ENCODE data around the gene TRIM3. TPM values are rescaled to one million over a fixed set of nuclear protein-coding genes. Genes with fewer than 3 reads are reported as not detected.

TRIM3 gene
- total RNA-seq, 2 experiments from 2014 or later, result 6.4 to 8.0 TPM

- intact Hi-C loops (cut with micrococcal nuclease), result no loop called here
- no peak overlapping the region for H3K4me3 Mint-ChIP-seq
- CTCF ChIA-PET, result interaction anchor here (1.5 to 2.4 kb wide), 3 partner anchors 9 to 55 kb away, joined by 8 to 14 read pairs (median 8); no protein-coding TSS in a partner anchor
- no peaks in the 10 kb centered on the region for H3K27me3 Mint-ChIP-seq
- no peak overlapping the region for H3K27ac Mint-ChIP-seq
- POLR2A ChIA-PET, result no interaction called here
- no peaks in the 10 kb centered on the region for H3K36me3 Mint-ChIP-seq
- no peak for DNase-seq
- no peaks in the 10 kb centered on the region for H3K4me1 Mint-ChIP-seq (ENCODE audit: low read depth)
- no peaks in the 10 kb centered on the region for H3K9me3 Mint-ChIP-seq
Measured at GRCh38 chr11:6433998-6434660, 39.6 kb downstream of the TRIM3 start.

- no peak overlapping the region for H3K27ac Mint-ChIP-seq
- no peaks in the 10 kb centered on the region for H3K27me3 Mint-ChIP-seq
- no peaks in the 10 kb centered on the region for H3K4me1 Mint-ChIP-seq (ENCODE audit: low read depth)
- CTCF ChIA-PET, result no interaction called here
- no peak for DNase-seq
- no peaks in the 10 kb centered on the region for H3K36me3 Mint-ChIP-seq
- POLR2A ChIA-PET, result no interaction called here
- no peaks in the 10 kb centered on the region for H3K9me3 Mint-ChIP-seq
- H3K4me3 Mint-ChIP-seq, result no peak overlapping the region
- intact Hi-C loops (cut with micrococcal nuclease), result no loop called here
Measured at GRCh38 chr11:6431861-6432260, 41.9 kb downstream of the TRIM3 start.

GRCh38 chr11:6427516-6427915, 46.2 kb downstream of the TRIM3 start:
- Mint-ChIP-seq H3K27ac (no peak overlapping the region), H3K27me3 (peaks cover 4% of the 10 kb centered on the region), H3K9me3 (no peaks in the 10 kb centered on the region), H3K4me3 (no peak overlapping the region), H3K4me1 (ENCODE audit: low read depth) (no peaks in the 10 kb centered on the region), H3K36me3 (no peaks in the 10 kb centered on the region)
- no peak for DNase-seq
- CTCF ChIA-PET, result interaction anchor here (1.3 to 2.0 kb wide), 4 partner anchors 11 to 64 kb away, joined by 3 to 12 read pairs (median 5); no protein-coding TSS in a partner anchor
- POLR2A ChIA-PET, result interaction anchor here (1.2 kb wide), 1 partner anchor 16 kb away, joined by 3 read pairs; no protein-coding TSS in a partner anchor
- intact Hi-C loops (cut with micrococcal nuclease), result no loop called here

- H3K27me3 Mint-ChIP-seq, result peaks cover 5% of the 10 kb centered on the region
- no peak for DNase-seq
- peak overlapping the region; percentile 2 for H3K4me3 Mint-ChIP-seq
- intact Hi-C loops (cut with micrococcal nuclease), result no loop called here
- CTCF ChIA-PET, result interaction anchor here (1.3 kb wide), 1 partner anchor 41 kb away, joined by 6 read pairs; no protein-coding TSS in a partner anchor
- no peaks in the 10 kb centered on the region for H3K9me3 Mint-ChIP-seq
- H3K36me3 Mint-ChIP-seq, result no peaks in the 10 kb centered on the region
- peaks cover 8% of the 10 kb centered on the region for H3K4me1 Mint-ChIP-seq (ENCODE audit: low read depth)
- H3K27ac Mint-ChIP-seq, result no peak overlapping the region
- POLR2A ChIA-PET, result no interaction called here
Measured at GRCh38 chr11:6420677-6421076, 53.1 kb downstream of the TRIM3 start.

- H3K4me1 Mint-ChIP-seq (ENCODE audit: low read depth), result peaks cover 8% of the 10 kb centered on the region
- POLR2A ChIA-PET, result interaction anchor here (0.8 to 2.5 kb wide), 9 partner anchors 8 to 97 kb away, joined by 3 to 21 read pairs (median 5); partner anchors contain the start of genes ARFIP2, SMPD1, TIMM10B and TRIM3
- H3K4me3 Mint-ChIP-seq, result peak within 1 kb of the TSS; percentile 73
- H3K36me3 Mint-ChIP-seq, result no peaks in the 10 kb centered on the region
- peak within 1 kb of the TSS; percentile 61 for H3K27ac Mint-ChIP-seq
- intact Hi-C loops (cut with micrococcal nuclease), result loop anchor here (1.0 to 10.0 kb wide), 5 partner anchors 24 to 266 kb away; partner anchors contain the start of genes ARFIP2, FHIP1B, MRPL17 and SMPD1
- H3K9me3 Mint-ChIP-seq, result no peaks in the 10 kb centered on the region
- H3K27me3 Mint-ChIP-seq, result peaks cover 5% of the 10 kb centered on the region
- CTCF ChIA-PET, result interaction anchor here (0.9 to 3.3 kb wide), 9 partner anchors 20 to 393 kb away, joined by 3 to 37 read pairs (median 4); partner anchors contain the start of genes MRPL17 and SMPD1
- DNase-seq, result peak; percentile 78
Measured at GRCh38 chr11:6419009-6419631, 54.6 kb downstream of the TRIM3 start, which contains the start of gene APBB1. TSS of gene APBB1 (minus strand) at chr11:6419094. CDS start at chr11:6411347, 7,747 bp downstream.

GRCh38 chr11:6418557-6419008, 55.2 kb downstream of the TRIM3 start:
- Mint-ChIP-seq H3K36me3 (no peaks in the 10 kb centered on the region), H3K4me3 (no peak overlapping the region), H3K9me3 (no peaks in the 10 kb centered on the region), H3K4me1 (ENCODE audit: low read depth) (peaks cover 8% of the 10 kb centered on the region), H3K27me3 (peaks cover 5% of the 10 kb centered on the region), H3K27ac (peak overlapping the region; percentile 61)
- CTCF ChIA-PET, result interaction anchor here (0.9 to 3.3 kb wide), 7 partner anchors 21 to 394 kb away, joined by 3 to 37 read pairs (median 4); partner anchors contain the start of gene MRPL17
- intact Hi-C loops (cut with micrococcal nuclease), result loop anchor here (1.0 to 10.0 kb wide), 5 partner anchors 25 to 266 kb away; partner anchors contain the start of genes ARFIP2, FHIP1B, MRPL17 and SMPD1
- POLR2A ChIA-PET, result interaction anchor here (1.0 to 2.5 kb wide), 7 partner anchors 17 to 63 kb away, joined by 4 to 21 read pairs (median 6); partner anchors contain the start of genes ARFIP2, SMPD1, TIMM10B and TRIM3
- DNase-seq, result peak; percentile 24

GRCh38 chr11:6417907-6418556, 55.7 kb downstream of the TRIM3 start:
- Mint-ChIP-seq H3K4me3 (no peak overlapping the region), H3K4me1 (ENCODE audit: low read depth) (peaks cover 11% of the 10 kb centered on the region), H3K9me3 (no peaks in the 10 kb centered on the region), H3K36me3 (no peaks in the 10 kb centered on the region), H3K27me3 (peaks cover 1% of the 10 kb centered on the region), H3K27ac (no peak overlapping the region)
- ChIA-PET POLR2A (interaction anchor here (1.0 to 2.5 kb wide), 3 partner anchors 16 to 39 kb away, joined by 5 to 21 read pairs (median 6); partner anchors contain the start of gene SMPD1), CTCF (interaction anchor here (2.4 to 3.3 kb wide), 2 partner anchors 26 to 40 kb away, joined by 15 to 37 read pairs; no protein-coding TSS in a partner anchor)
- DNase-seq, result no peak
- intact Hi-C loops (cut with micrococcal nuclease), result loop anchor here (2.0 to 10.0 kb wide), 3 partner anchors 63 to 267 kb away; partner anchors contain the start of genes ARFIP2, FHIP1B, MRPL17 and TIMM10B

- no peaks in the 10 kb centered on the region for H3K27me3 Mint-ChIP-seq
- no peaks in the 10 kb centered on the region for H3K9me3 Mint-ChIP-seq
- ChIA-PET POLR2A (interaction anchor here (3.4 kb wide), 1 partner anchor 25 kb away, joined by 18 read pairs; the partner anchor contains the start of gene SMPD1), CTCF (interaction anchor here (1.3 to 1.4 kb wide), 2 partner anchors 13 to 37 kb away, joined by 3 to 6 read pairs; no protein-coding TSS in a partner anchor)
- intact Hi-C loops (cut with micrococcal nuclease), result loop anchor here (1.0 to 10.0 kb wide), 2 partner anchors 13 to 269 kb away; partner anchors contain the start of gene MRPL17
- H3K4me3 Mint-ChIP-seq, result no peak overlapping the region
- H3K4me1 Mint-ChIP-seq (ENCODE audit: low read depth), result peaks cover 18% of the 10 kb centered on the region
- no peak for DNase-seq
- no peak overlapping the region for H3K27ac Mint-ChIP-seq
- no peaks in the 10 kb centered on the region for H3K36me3 Mint-ChIP-seq
Measured at GRCh38 chr11:6415797-6416196, 57.9 kb downstream of the TRIM3 start.

- DNase-seq, result peak; percentile 75
- no peaks in the 10 kb centered on the region for H3K9me3 Mint-ChIP-seq
Measured at GRCh38 chr11:6414874-6415328, 58.8 kb downstream of the TRIM3 start.

GRCh38 chr11:6413791-6414201, 59.9 kb downstream of the TRIM3 start:
- Mint-ChIP-seq H3K36me3 (peaks cover 7% of the 10 kb centered on the region), H3K4me1 (ENCODE audit: low read depth) (peaks cover 15% of the 10 kb centered on the region), H3K9me3 (no peaks in the 10 kb centered on the region), H3K4me3 (no peak overlapping the region), H3K27me3 (no peaks in the 10 kb centered on the region), H3K27ac (no peak overlapping the region)
- POLR2A ChIA-PET, result interaction anchor here (1.0 to 3.4 kb wide), 5 partner anchors 9 to 60 kb away, joined by 3 to 18 read pairs (median 5); partner anchors contain the start of genes SMPD1 and TRIM3
- intact Hi-C loops (cut with micrococcal nuclease), result loop anchor here (1.0 to 10.0 kb wide), 3 partner anchors 23 to 271 kb away; partner anchors contain the start of genes MRPL17 and SMPD1
- DNase-seq, result peak; percentile 84
- CTCF ChIA-PET, result interaction anchor here (0.6 to 1.5 kb wide), 8 partner anchors 11 to 269 kb away, joined by 3 to 12 read pairs (median 4); partner anchors contain the start of genes MRPL17 and SMPD1

More at GRCh38 chr11:6414874-6415328, 58.8 kb downstream of the TRIM3 start:
- H3K27me3 Mint-ChIP-seq, result no peaks in the 10 kb centered on the region
- peaks cover 2% of the 10 kb centered on the region for H3K36me3 Mint-ChIP-seq
- no peak overlapping the region for H3K27ac Mint-ChIP-seq
- peaks cover 14% of the 10 kb centered on the region for H3K4me1 Mint-ChIP-seq (ENCODE audit: low read depth)
- no peak overlapping the region for H3K4me3 Mint-ChIP-seq
- ChIA-PET POLR2A (interaction anchor here (1.5 to 3.4 kb wide), 2 partner anchors 19 to 24 kb away, joined by 3 to 18 read pairs; partner anchors contain the start of gene SMPD1), CTCF (interaction anchor here (0.8 to 1.3 kb wide), 3 partner anchors 12 to 36 kb away, joined by 3 read pairs; no protein-coding TSS in a partner anchor)
- intact Hi-C loops (cut with micrococcal nuclease), result loop anchor here (1.0 to 10.0 kb wide), 3 partner anchors 13 to 270 kb away; partner anchors contain the start of gene MRPL17

Measured in activated CD4-positive, alpha-beta memory T cell treated with anti-CD3 and anti-CD28 coated beads for 36 hours (primary cell).